Fibroblast of skin of right biceps (primary cell): Measurements from ENCODE around the gene LSS.
A peak's percentile ranks its signal among the peaks of the same experiment; 100 is the strongest.

Experiments
- DNase-seq: peaks from one replicate; pipeline ENCODE4 v3.0.0-alpha.2; 2013

Gene LSS

DNA sequence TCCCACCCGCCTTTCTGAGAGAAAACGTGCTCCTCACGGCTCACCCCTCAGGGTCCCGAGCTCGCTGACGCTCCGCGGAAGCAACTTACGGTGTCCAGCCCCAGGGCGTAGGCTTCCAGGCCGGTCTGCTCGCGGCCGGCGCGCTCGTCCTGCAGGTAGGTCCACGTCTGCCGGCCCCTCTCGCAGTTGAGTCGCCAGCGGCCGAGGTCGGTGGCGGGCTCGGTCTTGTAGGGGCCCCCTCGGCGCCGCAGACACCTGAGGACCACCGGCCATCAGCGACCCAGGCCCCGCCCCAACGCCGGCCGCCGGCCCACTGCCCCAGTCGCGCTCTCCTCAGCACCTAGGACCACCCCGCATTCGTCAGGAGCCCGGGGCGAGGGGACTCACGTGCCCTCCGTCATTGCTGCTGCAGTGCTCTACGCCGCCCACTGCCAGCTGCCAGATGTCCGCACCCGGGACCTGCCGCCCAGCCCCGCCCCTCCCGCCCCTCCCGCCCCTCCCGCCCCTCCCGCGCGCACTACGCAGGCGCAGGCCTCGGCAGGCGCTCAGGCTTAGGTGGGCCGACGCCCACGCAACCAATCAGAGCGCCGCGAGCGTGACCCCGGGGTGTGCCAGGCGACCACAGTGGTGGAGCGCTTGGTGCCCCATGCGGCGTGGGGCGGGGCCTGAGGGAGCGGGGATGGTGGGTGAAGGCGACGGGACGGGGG, at the start of gene LSS:
Gene LSS (minus strand): TSS at position 430 of the 707 bp plus-strand sequence. CDS start 29 bp downstream, at position 401.
- DNase-seq: peak; percentile 99

GRCh38 chr21:46274797-46275390, 46.3 kb upstream of the LSS start:
- DNase-seq: no peak

GRCh38 chr21:46273341-46273740, 44.8 kb upstream of the LSS start:
- DNase-seq: no peak

GRCh38 chr21:46269466-46269865, 40.9 kb upstream of the LSS start:
- DNase-seq: no peak

GRCh38 chr21:46268371-46268770, 39.8 kb upstream of the LSS start:
- no peak for DNase-seq

GRCh38 chr21:46266946-46267345, 38.4 kb upstream of the LSS start:
- DNase-seq: no peak

GRCh38 chr21:46265736-46266525, 37.4 kb upstream of the LSS start:
- no peak for DNase-seq

DNA sequence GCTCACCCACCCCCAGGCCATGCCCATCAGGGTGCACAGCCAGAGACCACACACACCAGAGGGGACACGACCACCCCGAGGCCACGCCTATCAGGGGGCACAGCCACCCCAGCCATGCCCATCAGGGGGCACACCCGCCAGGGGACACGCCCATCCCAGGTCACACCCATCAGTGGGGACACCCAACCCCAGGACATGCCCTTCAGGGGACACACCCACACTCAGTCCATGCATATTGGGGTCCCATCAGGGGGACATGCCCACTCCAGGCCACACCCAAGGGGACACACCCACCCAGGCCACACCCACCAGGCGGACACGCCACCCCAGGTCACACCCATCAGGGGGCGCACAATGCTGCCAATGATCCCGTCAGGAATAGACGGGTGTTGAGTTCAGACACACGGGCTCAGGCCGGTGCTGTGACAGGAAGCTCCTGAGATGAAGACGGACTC, 36.1 kb upstream of the LSS start:
- no peak for DNase-seq

GRCh38 chr21:46264046-46264689, 35.6 kb upstream of the LSS start:
- DNase-seq: no peak

DNA sequence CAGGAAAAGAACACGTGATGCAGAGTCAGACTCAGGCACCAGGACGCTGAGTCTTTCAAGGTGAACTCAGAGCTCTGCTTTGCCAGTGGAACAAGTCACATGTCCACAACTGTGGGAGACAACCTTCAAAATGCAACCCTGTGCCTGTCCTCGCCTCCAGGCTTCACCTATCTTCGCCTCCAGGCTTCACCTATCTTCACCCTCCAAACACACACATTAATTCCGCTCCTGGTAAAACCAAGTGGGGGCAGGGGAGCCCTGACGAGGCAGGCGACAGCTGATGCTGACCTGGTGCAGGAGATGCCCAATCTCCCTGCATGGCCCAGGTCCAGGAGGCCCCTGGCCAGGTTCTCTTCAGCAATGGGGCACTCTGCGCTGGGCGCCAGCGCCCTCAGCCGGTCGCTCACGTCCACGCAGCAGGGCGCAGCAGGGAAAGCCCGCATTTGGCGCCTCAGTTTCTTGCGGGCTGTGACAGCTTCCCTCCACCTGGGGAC, 28.0 kb upstream of the LSS start:
- DNase-seq: no peak

GRCh38 chr21:46255758-46256337, 27.3 kb upstream of the LSS start:
- no peak for DNase-seq

- DNase-seq: no peak
Measured at GRCh38 chr21:46255166-46255565, 26.6 kb upstream of the LSS start.

DNA sequence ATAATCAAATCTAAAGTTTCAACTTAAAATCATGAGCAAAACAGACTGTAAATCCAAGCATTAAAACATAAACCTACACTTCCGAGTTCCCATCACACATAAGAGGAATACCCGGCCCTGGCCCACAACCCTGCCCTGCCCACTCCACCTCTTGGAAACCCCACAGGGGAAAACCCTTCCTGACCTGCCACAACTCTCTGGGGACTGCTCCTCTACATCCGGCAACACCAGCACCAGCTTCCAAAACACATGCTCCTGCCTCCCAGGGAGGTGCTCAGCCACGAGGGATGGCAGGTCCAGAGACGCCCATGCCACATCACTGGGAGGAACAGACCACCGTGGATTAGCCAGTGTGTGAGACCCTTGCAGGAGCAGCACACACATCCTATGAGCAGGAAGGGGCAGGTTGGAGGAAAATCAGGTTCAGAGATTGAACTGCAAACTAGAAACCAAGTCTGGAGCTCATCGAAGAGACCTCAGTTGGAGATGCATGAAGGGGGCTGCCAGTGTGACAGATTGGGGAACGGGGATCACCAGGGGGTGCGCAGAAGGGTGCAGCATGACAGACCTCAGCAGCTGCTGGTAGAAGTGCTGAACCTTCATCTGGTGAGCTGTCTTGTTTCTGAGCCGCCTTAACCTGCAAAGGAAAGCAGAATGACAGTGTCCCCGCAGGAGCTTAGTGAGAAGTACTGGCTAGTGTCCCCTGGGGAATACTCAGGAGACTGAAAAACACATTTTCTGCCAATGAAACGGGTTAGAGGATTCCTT, 25.8 kb upstream of the LSS start:
- DNase-seq: no peak

DNA sequence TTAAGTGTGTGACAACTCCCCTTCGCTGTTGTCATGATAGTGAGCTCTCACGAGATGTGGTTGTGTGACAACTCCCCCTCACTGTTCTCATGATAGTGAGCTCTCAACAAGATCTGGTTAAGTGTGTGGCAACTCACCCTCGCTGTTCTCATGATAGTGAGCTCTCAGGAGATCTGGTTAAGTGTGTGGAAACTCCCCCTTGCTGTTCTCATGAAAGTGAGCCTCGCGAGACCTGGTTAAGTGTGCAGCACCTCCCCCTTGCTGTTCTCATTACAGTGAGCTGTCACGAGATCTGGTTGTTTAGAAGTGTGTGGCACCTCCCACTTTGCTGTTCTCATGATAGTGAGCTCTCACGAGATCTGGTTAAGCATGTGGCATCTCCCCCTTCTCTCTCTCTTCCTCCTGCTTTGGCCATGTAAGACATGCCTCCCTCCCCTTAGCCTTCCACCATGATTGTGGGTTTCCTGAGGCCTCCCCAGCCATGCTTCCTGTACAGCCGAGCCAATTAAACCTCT, 25.1 kb upstream of the LSS start:
- DNase-seq: peak; percentile 30

- DNase-seq: no peak
Measured at GRCh38 chr21:46252840-46253239, 24.3 kb upstream of the LSS start.

DNA sequence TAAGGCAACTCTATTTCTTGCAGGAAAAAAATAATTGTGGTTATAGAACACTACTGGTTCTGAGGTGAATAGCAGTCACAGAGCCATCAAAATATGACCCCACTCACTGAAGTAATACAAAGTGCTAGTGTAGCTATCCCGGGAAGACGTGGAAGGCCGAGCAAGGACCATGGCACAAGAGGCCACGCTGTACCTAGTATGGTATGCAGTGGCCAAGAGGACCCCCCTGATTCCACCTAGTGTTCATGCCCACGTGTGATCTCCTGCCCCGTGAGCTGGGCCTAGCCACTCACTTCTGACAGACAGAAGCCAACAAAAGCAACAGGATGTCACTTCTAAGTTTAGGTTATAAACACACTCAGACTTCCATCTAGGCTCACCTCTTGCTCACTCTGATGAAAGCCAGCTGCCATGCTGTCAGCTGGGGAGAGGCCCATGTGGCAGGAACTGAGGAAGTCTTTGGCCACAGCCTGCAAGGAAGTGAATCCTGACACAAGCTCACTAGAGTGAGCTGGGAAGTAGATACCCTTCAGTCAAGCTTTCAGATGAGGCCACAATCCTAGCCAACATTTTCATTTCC, 21.7 kb upstream of the LSS start:
- DNase-seq: no peak

DNA sequence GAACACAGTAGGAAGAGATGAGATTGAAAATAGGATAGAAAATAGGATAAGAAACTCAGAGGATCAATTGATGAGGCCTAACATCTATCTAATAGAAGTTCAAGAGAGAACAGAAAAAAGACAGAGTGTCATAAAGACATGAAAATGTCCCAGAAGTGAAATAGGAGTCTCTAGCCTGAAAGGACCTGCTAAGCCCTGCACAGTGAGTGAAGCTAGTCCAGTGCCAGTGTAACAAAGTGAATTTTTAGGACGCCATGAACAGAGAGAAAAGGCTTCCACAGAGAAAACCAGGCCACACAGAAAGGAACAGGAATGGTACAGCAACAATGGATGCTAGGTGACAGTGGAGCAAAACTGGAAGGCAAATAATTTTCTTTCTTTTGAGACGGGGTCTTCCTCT, 20.3 kb upstream of the LSS start:
- DNase-seq: no peak

- DNase-seq: no peak
Measured at GRCh38 chr21:46248422-46248782, 19.8 kb upstream of the LSS start.

DNA sequence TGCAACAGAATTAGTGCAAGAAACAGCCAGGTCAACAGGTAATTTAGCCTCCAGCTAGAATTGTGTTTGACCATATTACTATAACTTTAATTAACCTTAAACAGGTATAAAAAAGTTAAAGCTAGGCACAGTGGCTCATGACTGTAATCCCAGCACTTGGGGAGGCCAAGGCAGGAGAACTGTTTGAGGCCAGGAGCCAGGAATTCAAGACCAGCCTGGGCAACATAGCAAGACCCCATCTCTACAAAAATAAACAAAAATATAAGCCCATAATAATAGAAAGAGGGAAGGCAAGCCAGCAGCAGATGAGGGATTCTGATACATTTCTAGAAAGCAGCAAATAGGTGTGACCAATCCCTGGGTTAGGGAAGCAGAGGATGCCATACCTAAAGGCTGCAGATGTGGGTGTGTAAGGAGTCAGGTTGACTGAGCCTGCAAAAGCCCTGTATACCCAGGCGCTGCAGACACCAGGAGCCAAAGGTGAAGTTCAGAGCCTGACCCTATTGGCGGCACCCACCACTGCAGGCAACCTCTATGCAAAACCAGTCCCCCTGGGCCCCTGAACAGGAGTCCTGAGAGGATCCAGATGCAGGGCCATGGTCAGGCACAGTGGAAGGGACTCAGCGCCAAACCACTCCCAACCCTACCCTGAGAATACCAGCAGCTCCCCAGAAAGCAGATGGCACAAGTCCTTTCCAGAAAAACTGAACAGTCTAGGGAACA, 19.3 kb upstream of the LSS start:
- no peak for DNase-seq

GRCh38 chr21:46246345-46246744, 17.8 kb upstream of the LSS start:
- no peak for DNase-seq
